ENCODE results near the gene CHRNB4.

DNA sequence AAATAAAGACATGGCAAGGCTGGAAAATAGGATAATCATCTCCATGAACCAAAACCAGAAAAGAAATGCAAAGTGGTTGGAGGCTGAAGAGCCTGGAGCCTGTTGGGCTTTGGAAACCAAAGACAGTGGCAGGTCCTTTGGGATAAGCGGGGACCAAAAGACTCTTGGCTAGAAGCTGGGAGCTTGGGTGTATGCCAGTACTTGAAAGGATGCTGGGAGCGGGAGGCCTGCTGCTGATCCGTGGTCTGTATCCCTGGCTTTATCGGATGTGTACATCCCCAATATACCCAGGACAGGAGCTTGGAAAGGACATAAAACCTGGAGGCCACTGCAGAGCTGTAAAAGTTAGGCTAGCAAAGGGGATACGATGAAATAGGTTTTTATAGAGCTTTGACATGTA lies 1.3 kb upstream of the CHRNB4 start:
- TF ChIP-seq TAF1 (IDR thresholded peaks at IDR 0.05; ENCODE audit: borderline replicate concordance, insufficient read depth, low read length) = no peak
- TF ChIP-seq, protein P1, sequence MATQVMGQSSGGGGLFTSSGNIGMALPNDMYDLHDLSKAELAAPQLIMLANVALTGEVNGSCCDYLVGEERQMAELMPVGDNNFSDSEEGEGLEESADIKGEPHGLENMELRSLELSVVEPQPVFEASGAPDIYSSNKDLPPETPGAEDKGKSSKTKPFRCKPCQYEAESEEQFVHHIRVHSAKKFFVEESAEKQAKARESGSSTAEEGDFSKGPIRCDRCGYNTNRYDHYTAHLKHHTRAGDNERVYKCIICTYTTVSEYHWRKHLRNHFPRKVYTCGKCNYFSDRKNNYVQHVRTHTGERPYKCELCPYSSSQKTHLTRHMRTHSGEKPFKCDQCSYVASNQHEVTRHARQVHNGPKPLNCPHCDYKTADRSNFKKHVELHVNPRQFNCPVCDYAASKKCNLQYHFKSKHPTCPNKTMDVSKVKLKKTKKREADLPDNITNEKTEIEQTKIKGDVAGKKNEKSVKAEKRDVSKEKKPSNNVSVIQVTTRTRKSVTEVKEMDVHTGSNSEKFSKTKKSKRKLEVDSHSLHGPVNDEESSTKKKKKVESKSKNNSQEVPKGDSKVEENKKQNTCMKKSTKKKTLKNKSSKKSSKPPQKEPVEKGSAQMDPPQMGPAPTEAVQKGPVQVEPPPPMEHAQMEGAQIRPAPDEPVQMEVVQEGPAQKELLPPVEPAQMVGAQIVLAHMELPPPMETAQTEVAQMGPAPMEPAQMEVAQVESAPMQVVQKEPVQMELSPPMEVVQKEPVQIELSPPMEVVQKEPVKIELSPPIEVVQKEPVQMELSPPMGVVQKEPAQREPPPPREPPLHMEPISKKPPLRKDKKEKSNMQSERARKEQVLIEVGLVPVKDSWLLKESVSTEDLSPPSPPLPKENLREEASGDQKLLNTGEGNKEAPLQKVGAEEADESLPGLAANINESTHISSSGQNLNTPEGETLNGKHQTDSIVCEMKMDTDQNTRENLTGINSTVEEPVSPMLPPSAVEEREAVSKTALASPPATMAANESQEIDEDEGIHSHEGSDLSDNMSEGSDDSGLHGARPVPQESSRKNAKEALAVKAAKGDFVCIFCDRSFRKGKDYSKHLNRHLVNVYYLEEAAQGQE (IDR thresholded peaks at IDR 0.05; ENCODE audit: insufficient read depth in 1 of 2, low read depth in 2 of 2, low read length in 2 of 2) = no peak
- TF ChIP-seq SIN3A (IDR thresholded peaks at IDR 0.05; ENCODE audit: borderline replicate concordance, insufficient read depth, low read length) = no peak
- no peak for TF ChIP-seq POLR2AphosphoS5 (IDR thresholded peaks at IDR 0.05; ENCODE audit: low read depth, low read length)
- no peak for TF ChIP-seq FOXP2 (optimal IDR thresholded peaks at IDR 0.05; ENCODE audit: borderline replicate concordance, extremely low read depth, extremely low read length, insufficient read depth)

Measured in PFSK-1 (cell line).